GM21529 (cell line): ENCODE measurements around the gene NAIP.
"Not testable (repeated sequence)": the region's sequence is repeated elsewhere in the genome, so short reads cannot be mapped to it uniquely, and the experiment has no call there.

Experiments used
- ATAC-seq: cut with Tn5 transposase; IDR thresholded peaks from one replicate; pipeline ENCODE4 v1.9.1; 2021; ENCODE audit not compliant: unreplicated experiment

NAIP gene

GRCh38 chr5:70931709-70932368 lies 93.3 kb downstream of the NAIP start:
- not testable (repeated sequence) for ATAC-seq

- not testable (repeated sequence) for ATAC-seq
These were observed 100.0 kb downstream of the NAIP start for GRCh38 chr5:70925211-70925562.
